ENCODE results near the gene CCDC142. TPM values are rescaled to one million over a fixed set of nuclear protein-coding genes. Genes with fewer than 3 reads are reported as not detected.

Gene CCDC142
- total RNA-seq, 1 donor from 2014 or later: 6.6 TPM

DNA sequence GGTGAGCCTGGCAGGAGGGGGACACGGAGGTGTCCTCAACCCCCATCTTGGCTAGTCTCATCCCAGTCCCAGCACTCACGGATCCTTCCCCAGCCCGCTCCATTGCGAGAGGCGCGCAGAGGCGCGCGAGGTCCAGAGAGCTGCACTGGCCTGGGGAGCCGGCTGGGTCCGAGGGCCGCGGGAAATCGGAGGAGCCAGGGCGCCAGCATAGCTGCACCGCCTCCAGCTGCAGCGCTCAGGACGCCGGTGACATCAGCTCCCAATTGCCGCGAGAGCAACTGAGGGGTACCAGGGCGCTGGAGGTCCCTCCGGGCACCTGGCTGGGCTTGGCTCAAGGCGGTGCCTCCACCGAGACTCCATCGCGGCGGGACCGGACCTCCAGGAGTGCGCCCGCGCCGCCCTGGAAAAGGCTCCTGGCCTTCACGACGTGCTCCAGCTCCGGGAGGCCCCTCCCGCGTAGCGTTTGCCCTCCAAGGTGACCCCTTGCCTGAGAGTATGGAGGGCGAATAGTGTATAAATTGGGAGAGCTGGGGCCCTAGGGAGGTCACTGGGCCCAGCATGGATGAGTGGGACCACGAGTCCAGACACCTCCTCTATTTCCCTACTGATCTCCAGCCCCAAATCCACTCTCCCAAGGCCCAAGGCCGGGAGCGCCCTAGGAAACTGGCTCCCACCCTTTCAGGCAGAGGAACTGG lies 46.5 kb downstream of the CCDC142 start:
- DNase-seq: no peak
- intact Hi-C loops (cut with micrococcal nuclease): no loop called here
- ATAC-seq: no peak

DNA sequence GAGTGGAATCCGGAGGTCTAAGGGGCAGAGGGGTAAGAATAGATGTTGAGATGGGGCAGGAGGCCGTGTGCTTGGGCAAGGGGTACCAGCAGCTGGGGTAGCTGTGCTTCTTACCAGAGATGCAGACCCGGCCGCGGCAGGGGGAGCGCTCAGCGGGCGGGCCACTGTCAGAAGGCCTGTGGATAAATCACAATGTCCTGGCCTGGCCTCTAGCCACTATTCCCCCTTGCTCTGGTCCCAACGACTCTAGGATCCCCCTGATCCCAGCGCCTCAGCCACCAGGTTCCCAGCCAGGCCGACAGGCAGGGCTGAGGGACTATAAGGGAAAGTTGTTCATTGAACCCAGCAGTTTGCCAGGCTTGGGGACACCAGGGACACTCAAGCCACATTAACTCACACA lies 52.3 kb downstream of the CCDC142 start:
- DNase-seq (no peak), ATAC-seq (no peak)
- intact Hi-C loops (cut with micrococcal nuclease): no loop called here

DNA sequence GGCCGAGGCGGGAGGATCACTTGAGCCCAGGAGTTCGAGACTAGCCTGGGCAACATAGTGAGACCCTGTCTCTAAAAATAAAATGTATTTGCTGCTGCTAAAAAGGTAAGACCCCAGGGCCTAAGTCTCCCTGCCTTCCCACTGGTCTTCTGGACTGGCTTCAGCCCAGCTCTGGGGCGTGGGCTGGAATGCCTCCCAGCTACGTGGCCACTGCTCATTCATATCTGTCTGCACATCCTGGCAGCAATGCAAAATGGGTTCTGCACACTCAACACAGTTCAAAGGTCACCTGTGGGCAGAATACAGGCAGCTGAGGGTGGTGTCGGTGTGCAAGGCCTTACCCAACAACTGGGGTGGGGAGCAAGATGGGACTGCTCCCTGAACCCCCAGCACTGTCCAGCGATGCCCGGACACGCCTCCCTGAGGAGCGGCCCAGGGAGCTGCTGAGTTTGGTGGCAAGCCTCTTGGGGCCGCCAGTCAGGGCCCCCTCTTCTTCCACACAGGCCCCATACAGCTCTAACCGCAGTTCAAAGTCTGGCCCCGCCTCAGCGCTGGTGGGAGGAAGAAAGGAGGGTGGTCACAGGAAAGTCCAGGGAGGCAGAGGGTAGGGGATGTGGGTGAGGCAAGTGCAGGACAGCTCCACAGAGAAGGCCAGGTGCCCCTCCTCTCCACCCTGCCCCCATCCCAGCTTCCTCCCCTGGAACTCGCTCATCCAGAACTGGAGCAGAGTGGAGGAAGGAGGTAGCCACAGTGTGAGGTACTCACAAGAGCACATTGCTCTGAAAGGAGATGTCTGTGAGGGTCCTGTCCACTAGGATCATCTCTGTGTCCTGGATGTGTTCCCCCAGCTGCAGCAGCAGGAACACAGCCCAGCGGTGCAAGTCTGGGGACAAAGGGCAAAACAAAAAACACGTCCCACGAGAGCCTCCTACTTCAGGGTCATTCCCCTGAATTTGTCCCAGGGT lies 53.0 kb downstream of the CCDC142 start:
- intact Hi-C loops (cut with micrococcal nuclease): no loop called here
- no peak for DNase-seq
- ATAC-seq: no peak

DNA sequence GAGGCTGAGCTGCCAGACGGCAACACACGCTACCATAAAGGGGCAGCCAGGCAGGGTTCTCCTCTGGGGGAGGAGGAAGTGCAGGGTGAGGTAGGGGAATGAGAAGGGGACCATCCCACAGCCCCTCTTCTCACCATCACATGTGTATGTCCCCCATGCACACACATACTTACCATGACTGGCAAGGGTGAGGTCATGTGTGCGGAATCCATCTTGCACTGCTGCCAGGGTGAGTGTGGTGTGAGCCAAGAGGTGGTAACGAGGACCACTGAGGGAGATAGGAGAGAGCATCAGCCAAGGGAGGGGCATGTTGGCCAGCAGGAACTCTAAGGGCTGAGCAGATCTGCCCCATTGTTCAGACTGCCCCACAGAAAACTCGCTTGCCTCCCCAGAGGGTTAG lies 54.1 kb downstream of the CCDC142 start:
- ATAC-seq (no peak), DNase-seq (no peak)
- intact Hi-C loops (cut with micrococcal nuclease): no loop called here

DNA sequence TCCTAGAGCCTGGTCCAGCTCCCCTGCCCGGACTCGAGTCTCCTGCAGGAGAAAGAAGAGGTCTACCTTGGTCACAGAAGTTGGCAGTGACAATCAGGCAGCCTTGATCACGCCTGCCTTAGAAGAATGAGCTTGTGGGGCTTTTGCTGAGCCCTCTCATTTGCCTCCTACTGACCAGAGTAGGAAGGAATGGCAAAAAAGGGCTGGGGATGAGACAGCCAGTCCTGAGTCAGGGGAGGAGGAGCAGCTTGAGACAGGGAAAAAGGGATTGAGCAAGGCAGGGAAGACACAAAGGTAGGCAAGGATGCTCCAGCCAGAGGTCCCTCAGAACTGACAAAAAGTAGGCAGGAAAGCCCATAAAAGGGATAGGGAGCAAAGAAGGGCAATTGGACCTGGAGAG lies 55.2 kb downstream of the CCDC142 start:
- intact Hi-C loops (cut with micrococcal nuclease): no loop called here
- no peak for ATAC-seq
- no peak for DNase-seq

DNA sequence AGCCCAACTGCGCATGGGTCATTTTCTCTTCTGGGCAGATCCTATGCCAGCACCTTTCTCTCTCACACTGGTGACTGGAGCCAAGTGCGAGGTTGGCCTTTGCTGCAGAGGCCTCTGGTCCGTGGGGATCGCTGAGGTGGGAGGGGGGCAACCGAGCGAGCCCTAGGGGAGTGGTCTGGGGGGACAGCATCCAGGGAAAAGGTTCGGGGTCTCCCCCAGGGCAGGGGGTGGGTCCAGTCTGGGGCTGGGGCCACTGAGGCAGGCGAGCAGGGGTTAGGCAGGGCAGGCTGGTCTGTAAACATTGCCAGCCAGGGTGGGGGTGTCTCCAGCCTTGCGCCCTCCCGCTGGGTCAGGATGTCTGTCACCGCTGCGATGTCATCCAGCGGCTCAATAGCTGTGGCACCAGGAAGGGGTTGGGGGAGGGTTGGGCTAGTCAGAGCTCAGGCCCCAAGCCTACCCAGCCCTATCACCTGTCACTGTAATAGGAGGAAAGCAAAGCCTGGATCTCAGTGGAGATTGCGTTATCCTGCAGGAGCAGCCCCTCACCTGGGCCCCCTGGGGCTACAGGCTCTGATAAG lies 56.5 kb downstream of the CCDC142 start:
- intact Hi-C loops (cut with micrococcal nuclease): no loop called here
- DNase-seq: no peak
- no peak for ATAC-seq

DNA sequence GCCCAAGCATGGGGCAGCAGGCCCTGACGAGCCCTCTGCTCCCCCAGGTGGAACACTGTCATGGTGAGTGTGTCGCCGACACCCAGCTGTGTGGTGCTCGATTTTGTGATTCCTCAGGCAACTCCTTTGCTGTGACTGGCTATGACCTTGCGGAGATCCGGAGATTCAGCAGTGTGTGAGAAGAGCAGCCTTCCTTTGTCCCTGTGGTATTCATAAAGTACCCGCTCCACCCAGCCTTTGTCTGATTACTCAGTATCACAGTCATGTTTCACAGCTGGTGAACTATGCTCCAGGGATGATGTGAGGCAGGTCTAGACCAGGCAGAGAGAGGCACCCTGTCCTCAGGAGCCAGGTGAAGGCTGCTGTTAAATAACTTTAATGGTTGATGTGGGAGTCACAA lies 57.3 kb downstream of the CCDC142 start:
- ATAC-seq: no peak
- intact Hi-C loops (cut with micrococcal nuclease): no loop called here
- DNase-seq: no peak

DNA sequence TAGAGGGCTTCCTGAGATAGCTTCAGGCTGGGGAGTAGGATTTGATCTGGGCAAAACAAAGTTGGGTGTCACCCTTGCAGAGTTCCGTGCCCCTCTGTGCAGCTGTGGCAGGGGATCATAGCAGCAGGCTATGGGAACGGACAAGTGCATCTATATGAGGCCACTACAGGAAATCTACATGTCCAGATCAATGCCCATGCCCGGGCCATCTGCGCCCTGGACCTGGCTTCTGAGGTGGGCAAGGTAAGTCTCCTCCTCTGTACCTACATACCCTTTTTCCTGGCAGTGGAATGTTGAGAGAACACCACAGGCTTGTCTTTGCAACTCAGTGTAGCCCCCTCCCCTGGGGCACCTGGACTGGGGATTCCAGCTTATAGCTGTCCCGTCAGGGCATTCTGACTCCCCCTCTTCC lies 57.8 kb downstream of the CCDC142 start:
- no peak for DNase-seq
- ATAC-seq: no peak
- intact Hi-C loops (cut with micrococcal nuclease): no loop called here

DNA sequence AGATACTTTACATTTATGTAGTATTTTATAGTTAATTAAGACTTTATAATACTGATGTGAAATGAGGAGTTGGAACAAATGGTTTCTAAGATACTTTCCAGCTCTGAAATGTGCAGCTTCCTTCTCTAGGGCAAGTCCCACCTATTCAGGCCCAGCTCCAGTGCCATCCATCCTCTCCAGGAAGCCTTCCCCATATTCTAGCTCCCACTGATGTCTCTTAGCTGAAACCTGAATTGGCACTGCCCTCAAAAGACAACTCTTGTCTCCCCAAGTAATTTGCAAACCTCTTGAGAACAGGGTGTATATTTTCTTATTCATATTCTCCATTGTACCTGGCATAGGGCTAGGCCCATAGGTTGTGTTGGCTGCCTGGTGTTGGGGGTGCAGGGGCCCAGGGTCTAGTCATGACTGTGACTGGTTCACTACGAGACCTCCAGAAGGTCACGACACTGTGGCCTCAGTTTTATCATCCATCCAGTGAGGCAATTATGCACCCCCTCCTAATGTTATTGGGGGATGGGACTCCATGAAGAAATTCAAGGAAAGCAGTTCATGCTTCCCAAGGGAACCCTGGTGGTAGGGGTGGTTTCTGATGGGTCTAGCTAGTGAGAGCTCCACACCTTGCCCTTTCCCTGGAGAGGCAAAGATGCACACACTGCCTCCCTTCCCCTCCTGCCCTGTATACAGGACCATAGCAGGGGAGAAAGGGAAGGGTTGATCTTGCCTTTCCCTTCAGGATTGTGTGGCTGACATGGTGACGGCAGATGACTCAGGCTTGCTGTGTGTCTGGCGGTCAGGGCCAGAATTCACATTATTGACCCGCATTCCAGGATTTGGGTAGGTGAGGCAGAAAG lies 58.4 kb downstream of the CCDC142 start:
- DNase-seq (no peak), ATAC-seq (no peak)
- intact Hi-C loops (cut with micrococcal nuclease): no loop called here

Other genes starting within 250 kb of the CCDC142 start
- gene SLC4A5, start 139.6 kb downstream of the CCDC142 start, total RNA-seq: 2.2 TPM
- gene DCTN1, start 102.7 kb downstream of the CCDC142 start, total RNA-seq: 177 TPM
- gene C2orf81, start 61.4 kb downstream of the CCDC142 start, total RNA-seq: 0.79 TPM
- 4.4 TPM for gene WDR54, start 61.3 kb downstream of the CCDC142 start, total RNA-seq
- 21.4 TPM for gene RTKN, start 41.1 kb downstream of the CCDC142 start, total RNA-seq
- gene INO80B, start 27.9 kb downstream of the CCDC142 start, total RNA-seq: 16.4 TPM
- gene WBP1, start 24.6 kb downstream of the CCDC142 start, total RNA-seq: 48.0 TPM
- gene MOGS, start 17.6 kb downstream of the CCDC142 start, total RNA-seq: 20.6 TPM
- 163 TPM for gene MRPL53, start 10.3 kb downstream of the CCDC142 start, total RNA-seq
- 9.4 TPM for gene TTC31, start 83 bp upstream of the CCDC142 start, total RNA-seq
- gene LBX2, start 16.6 kb upstream of the CCDC142 start, total RNA-seq: 0.52 TPM
- 26.8 TPM for gene PCGF1, start 24.7 kb upstream of the CCDC142 start, total RNA-seq
- gene TLX2, start 31.5 kb upstream of the CCDC142 start, total RNA-seq: not detected
- gene DQX1, start 43.2 kb upstream of the CCDC142 start, total RNA-seq: not detected
- gene AUP1, start 46.7 kb upstream of the CCDC142 start, total RNA-seq: 54.2 TPM
- gene HTRA2, start 46.9 kb upstream of the CCDC142 start, total RNA-seq: 28.5 TPM
- 2.6 TPM for gene LOXL3, start 70.9 kb upstream of the CCDC142 start, total RNA-seq
- gene DOK1, start 71.7 kb upstream of the CCDC142 start, total RNA-seq: 4.4 TPM
- gene M1AP, start 165.3 kb upstream of the CCDC142 start, total RNA-seq: not detected
- gene SEMA4F, start 171.2 kb upstream of the CCDC142 start, total RNA-seq: 3.4 TPM